ENCODE data around the gene TMIGD1. TPM values are rescaled to one million over a fixed set of nuclear protein-coding genes. Genes with fewer than 3 reads are reported as not detected.

Gene TMIGD1
- total and polyA plus RNA-seq, 2 of the 13 experiments (the other 11 are each of a cell fraction or from before 2014, with no cell fraction given) = not detected

DNA sequence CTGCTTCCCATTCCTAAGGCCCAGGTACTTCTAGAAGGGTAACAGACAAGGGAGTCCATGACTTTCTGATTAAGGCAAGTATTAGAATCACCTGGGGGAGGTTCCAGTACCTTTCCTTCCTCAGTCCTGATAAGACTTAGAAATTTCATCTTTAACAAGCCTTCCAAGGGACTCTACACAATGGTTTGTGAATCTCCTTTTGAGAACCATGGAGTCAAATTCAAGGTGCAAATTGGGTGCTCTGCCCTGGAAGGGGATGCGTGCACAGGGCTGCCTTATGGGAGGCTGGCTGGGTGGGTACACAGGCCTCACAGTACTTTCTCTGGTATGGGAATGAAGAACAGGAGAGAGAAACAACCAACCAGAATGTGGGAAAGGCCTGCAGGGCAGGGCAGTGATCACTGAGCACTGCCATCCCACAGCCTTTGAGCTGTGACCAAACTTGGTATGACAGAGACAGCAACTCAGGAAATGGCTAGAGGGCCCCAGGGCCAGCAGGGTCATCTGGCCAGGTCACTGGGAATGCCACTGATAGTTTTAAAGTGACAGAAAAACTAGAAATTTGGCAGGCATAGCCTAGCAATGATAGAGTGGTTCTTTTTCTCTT is 3.6 kb upstream of the TMIGD1 start (continued):
- TF ChIP-seq, protein P1, sequence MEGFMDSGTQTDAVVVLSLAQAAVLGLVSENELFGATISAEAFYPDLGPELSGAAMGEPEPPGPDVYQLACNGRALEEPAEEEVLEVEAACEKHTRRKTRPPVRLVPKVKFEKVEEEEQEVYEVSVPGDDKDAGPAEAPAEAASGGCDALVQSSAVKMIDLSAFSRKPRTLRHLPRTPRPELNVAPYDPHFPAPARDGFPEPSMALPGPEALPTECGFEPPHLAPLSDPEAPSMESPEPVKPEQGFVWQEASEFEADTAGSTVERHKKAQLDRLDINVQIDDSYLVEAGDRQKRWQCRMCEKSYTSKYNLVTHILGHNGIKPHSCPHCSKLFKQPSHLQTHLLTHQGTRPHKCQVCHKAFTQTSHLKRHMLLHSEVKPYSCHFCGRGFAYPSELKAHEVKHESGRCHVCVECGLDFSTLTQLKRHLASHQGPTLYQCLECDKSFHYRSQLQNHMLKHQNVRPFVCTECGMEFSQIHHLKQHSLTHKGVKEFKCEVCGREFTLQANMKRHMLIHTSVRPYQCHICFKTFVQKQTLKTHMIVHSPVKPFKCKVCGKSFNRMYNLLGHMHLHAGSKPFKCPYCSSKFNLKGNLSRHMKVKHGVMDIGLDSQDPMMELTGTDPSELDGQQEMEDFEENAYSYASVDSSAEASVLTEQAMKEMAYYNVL (CRISPR knock-in tag; IDR thresholded peaks at IDR 0.05; ENCODE audit: borderline replicate concordance) = no peak; the same call in 1 of the 2 replicates
- TF ChIP-seq, protein P2, sequence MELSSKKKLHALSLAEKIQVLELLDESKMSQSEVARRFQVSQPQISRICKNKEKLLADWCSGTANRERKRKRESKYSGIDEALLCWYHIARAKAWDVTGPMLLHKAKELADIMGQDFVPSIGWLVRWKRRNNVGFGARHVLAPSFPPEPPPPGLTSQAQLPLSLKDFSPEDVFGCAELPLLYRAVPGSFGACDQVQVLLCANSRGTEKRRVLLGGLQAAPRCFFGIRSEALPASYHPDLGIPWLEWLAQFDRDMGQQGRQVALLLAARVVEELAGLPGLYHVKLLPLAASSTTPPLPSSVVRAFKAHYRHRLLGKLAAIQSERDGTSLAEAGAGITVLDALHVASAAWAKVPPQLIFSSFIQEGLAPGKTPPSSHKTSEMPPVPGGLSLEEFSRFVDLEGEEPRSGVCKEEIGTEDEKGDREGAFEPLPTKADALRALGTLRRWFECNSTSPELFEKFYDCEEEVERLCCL (CRISPR knock-in tag; IDR thresholded peaks at IDR 0.05; ENCODE audit: borderline replicate concordance) = no peak
- TF ChIP-seq FOXK2 (IDR thresholded peaks at IDR 0.05) (no peak), ZNF713 (CRISPR knock-in tag; IDR thresholded peaks at IDR 0.05) (no peak), MATR3 (CRISPR knock-in tag; IDR thresholded peaks at IDR 0.05) (no peak), ERF (CRISPR knock-in tag; IDR thresholded peaks at IDR 0.05) (peak; percentile 69; the same call in 1 of the 2 replicates), SCMH1 (CRISPR knock-in tag; IDR thresholded peaks at IDR 0.05; ENCODE audit: borderline replicate concordance) (no peak), ZNF441 (CRISPR knock-in tag; IDR thresholded peaks at IDR 0.05; ENCODE audit: borderline replicate concordance) (peak; percentile 12; the same call in 1 of the 2 replicates), RAD51 (IDR thresholded peaks at IDR 0.05; ENCODE audit: borderline replicate concordance) (no peak), KDM4B (CRISPR knock-in tag; IDR thresholded peaks at IDR 0.05) (no peak), ZFX (CRISPR knock-in tag; IDR thresholded peaks at IDR 0.05; ENCODE audit: low read depth) (peak; percentile 92), ZSCAN29 (CRISPR knock-in tag; conservative IDR thresholded peaks at IDR 0.05) (0 out of 2 replicates have a peak, but pooled peaks have one; percentile 46), ZNF207 (IDR thresholded peaks at IDR 0.05; ENCODE audit: borderline replicate concordance) (no peak)
- TF ChIP-seq, protein P3, sequence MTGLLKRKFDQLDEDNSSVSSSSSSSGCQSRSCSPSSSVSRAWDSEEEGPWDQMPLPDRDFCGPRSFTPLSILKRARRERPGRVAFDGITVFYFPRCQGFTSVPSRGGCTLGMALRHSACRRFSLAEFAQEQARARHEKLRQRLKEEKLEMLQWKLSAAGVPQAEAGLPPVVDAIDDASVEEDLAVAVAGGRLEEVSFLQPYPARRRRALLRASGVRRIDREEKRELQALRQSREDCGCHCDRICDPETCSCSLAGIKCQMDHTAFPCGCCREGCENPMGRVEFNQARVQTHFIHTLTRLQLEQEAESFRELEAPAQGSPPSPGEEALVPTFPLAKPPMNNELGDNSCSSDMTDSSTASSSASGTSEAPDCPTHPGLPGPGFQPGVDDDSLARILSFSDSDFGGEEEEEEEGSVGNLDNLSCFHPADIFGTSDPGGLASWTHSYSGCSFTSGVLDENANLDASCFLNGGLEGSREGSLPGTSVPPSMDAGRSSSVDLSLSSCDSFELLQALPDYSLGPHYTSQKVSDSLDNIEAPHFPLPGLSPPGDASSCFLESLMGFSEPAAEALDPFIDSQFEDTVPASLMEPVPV (CRISPR knock-in tag; IDR thresholded peaks at IDR 0.05) = no peak
- TF ChIP-seq, protein P4, sequence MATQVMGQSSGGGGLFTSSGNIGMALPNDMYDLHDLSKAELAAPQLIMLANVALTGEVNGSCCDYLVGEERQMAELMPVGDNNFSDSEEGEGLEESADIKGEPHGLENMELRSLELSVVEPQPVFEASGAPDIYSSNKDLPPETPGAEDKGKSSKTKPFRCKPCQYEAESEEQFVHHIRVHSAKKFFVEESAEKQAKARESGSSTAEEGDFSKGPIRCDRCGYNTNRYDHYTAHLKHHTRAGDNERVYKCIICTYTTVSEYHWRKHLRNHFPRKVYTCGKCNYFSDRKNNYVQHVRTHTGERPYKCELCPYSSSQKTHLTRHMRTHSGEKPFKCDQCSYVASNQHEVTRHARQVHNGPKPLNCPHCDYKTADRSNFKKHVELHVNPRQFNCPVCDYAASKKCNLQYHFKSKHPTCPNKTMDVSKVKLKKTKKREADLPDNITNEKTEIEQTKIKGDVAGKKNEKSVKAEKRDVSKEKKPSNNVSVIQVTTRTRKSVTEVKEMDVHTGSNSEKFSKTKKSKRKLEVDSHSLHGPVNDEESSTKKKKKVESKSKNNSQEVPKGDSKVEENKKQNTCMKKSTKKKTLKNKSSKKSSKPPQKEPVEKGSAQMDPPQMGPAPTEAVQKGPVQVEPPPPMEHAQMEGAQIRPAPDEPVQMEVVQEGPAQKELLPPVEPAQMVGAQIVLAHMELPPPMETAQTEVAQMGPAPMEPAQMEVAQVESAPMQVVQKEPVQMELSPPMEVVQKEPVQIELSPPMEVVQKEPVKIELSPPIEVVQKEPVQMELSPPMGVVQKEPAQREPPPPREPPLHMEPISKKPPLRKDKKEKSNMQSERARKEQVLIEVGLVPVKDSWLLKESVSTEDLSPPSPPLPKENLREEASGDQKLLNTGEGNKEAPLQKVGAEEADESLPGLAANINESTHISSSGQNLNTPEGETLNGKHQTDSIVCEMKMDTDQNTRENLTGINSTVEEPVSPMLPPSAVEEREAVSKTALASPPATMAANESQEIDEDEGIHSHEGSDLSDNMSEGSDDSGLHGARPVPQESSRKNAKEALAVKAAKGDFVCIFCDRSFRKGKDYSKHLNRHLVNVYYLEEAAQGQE (IDR thresholded peaks at IDR 0.05; ENCODE audit: borderline replicate concordance in 1 of 2, low read depth in 1 of 2, low read length in 2 of 2) = no peak
- TF ChIP-seq, protein P5, sequence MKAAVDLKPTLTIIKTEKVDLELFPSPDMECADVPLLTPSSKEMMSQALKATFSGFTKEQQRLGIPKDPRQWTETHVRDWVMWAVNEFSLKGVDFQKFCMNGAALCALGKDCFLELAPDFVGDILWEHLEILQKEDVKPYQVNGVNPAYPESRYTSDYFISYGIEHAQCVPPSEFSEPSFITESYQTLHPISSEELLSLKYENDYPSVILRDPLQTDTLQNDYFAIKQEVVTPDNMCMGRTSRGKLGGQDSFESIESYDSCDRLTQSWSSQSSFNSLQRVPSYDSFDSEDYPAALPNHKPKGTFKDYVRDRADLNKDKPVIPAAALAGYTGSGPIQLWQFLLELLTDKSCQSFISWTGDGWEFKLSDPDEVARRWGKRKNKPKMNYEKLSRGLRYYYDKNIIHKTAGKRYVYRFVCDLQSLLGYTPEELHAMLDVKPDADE (CRISPR knock-in tag; IDR thresholded peaks at IDR 0.05) = no peak
